GM23338 (cell line): ENCODE results near the gene CYP11A1. TPM values are rescaled to one million over a fixed set of nuclear protein-coding genes. Genes with fewer than 3 reads are reported as not detected.

Source experiments
- ATAC-seq: fragments of 200-7000 bp; cut with Tn5 transposase; 3 replicates; pipeline ENCODE4 v1.9.1; 2020
- DNase-seq: peaks from one replicate; pipeline ENCODE4 v3.0.0-alpha.2; 2015; ENCODE audit warnings: low spot score
- H2AFZ ChIP-seq: fragments of 200-600 bp; sonication (generic); 2 replicates; pipeline ENCODE4 v1.8.0; 2016; ENCODE audit warnings: antibody characterized with exemption, mild to moderate bottlenecking, moderate library complexity
- H3F3A ChIP-seq: fragments of 200-600 bp; sonication (generic); replicated peaks from 2 replicates; pipeline ENCODE4 v1.8.0; 2017; ENCODE audit warnings: antibody characterized with exemption, mixed run types, low read depth
- H3K27ac ChIP-seq: fragments of 200-600 bp; sonication (generic); 2 replicates; pipeline ENCODE4 v1.6.1; 2016; ENCODE audit warnings: low read depth
- H3K27me3 ChIP-seq: fragments of 200-600 bp; sonication (generic); 2 replicates; pipeline ENCODE4 v1.8.0; 2016; ENCODE audit warnings: mild to moderate bottlenecking, mixed run types, moderate library complexity; ENCODE audit not compliant: insufficient read depth
- H3K36me3 ChIP-seq: fragments of 200-600 bp; sonication (generic); 2 replicates; pipeline ENCODE4 v1.8.0; 2016; ENCODE audit warnings: mild to moderate bottlenecking; ENCODE audit not compliant: insufficient read depth
- H3K4me1 ChIP-seq: fragments of 200-600 bp; sonication (generic); 2 replicates; pipeline ENCODE4 v1.8.0; 2016; ENCODE audit warnings: mild to moderate bottlenecking, moderate library complexity; ENCODE audit not compliant: insufficient read depth
- H3K4me2 ChIP-seq: fragments of 200-600 bp; sonication (generic); 2 replicates; pipeline ENCODE4 v1.7.1; 2017; ENCODE audit warnings: mixed run types
- H3K4me3 ChIP-seq: fragments of 200-600 bp; sonication (generic); 2 replicates; pipeline ENCODE4 v1.6.1; 2016; ENCODE audit warnings: mixed run types
- H3K79me2 ChIP-seq: fragments of 200-600 bp; sonication (generic); replicated peaks from 2 replicates; pipeline ENCODE4 v1.8.0; 2017; ENCODE audit warnings: mild to moderate bottlenecking; ENCODE audit not compliant: insufficient read depth
- H3K9me2 ChIP-seq: fragments of 200-600 bp; sonication (generic); 2 replicates; pipeline ENCODE4 v1.8.0; 2017; ENCODE audit not compliant: insufficient read depth
- H4K20me1 ChIP-seq: fragments of 200-600 bp; sonication (generic); replicated peaks from 2 replicates; pipeline ENCODE4 v1.8.0; 2017; ENCODE audit warnings: mild to moderate bottlenecking; ENCODE audit not compliant: insufficient read depth
- H3K27ac Mint-ChIP-seq: 2 replicates; pipeline ENCODE4 v1.8.0; 2020; ENCODE audit warnings: inconsistent platforms, mild to moderate bottlenecking, moderate library complexity, mixed read lengths
- H3K27me3 Mint-ChIP-seq: 3 replicates; pipeline ENCODE4 v1.8.0; 2022; ENCODE audit warnings: low read depth, mild to moderate bottlenecking, moderate library complexity, mixed read lengths, inconsistent platforms; ENCODE audit not compliant: insufficient read depth, poor library complexity
- H3K36me3 Mint-ChIP-seq: 3 replicates; pipeline ENCODE4 v1.8.0; 2021; ENCODE audit warnings: low read depth, mild to moderate bottlenecking, inconsistent platforms, moderate library complexity, mixed read lengths
- H3K4me1 Mint-ChIP-seq: 3 replicates; pipeline ENCODE4 v1.8.0; 2020; ENCODE audit warnings: mild to moderate bottlenecking, inconsistent platforms, mixed read lengths
- H3K4me3 Mint-ChIP-seq: 3 replicates; pipeline ENCODE4 v1.8.0; 2021; ENCODE audit warnings: moderate library complexity, mild to moderate bottlenecking, inconsistent platforms, mixed read lengths
- H3K9me3 Mint-ChIP-seq: 3 replicates; pipeline ENCODE4 v1.8.0; 2020; ENCODE audit warnings: moderate library complexity, mild to moderate bottlenecking, inconsistent platforms, mixed read lengths
- CREB1 ChIP-seq: fragments of 250-450 bp; sonication (Bioruptor Pico); IDR thresholded peaks from 2 replicates; pipeline ENCODE4 v1.5.0; 2020; ENCODE audit warnings: low read depth, mild to moderate bottlenecking, moderate library complexity
- EZH2 ChIP-seq: fragments of 200-600 bp; sonication (generic); IDR thresholded peaks from one replicate; pipeline ENCODE4 v1.8.0; 2017; ENCODE audit warnings: antibody characterized with exemption, mild to moderate bottlenecking, low read depth; ENCODE audit not compliant: unreplicated experiment
- EZH2phosphoT487 ChIP-seq: fragments of 200-600 bp; sonication (generic); IDR thresholded peaks from one replicate; pipeline ENCODE4 v1.8.1; 2018; ENCODE audit warnings: antibody characterized with exemption; ENCODE audit not compliant: unreplicated experiment
- JUNB ChIP-seq: IDR thresholded peaks from one replicate; pipeline ENCODE4 v1.6.1; 2016; ENCODE audit warnings: antibody characterized with exemption; ENCODE audit not compliant: unreplicated experiment
- NANOG ChIP-seq: IDR thresholded peaks from 2 replicates; pipeline ENCODE4 v1.6.1; 2016; ENCODE audit warnings: antibody characterized with exemption, borderline replicate concordance
- POLR2AphosphoS5 ChIP-seq: IDR thresholded peaks from 2 replicates; pipeline ENCODE4 v1.6.1; 2016; ENCODE audit warnings: antibody characterized with exemption, low read depth
- REST ChIP-seq: IDR thresholded peaks from one replicate; pipeline ENCODE4 v1.6.1; 2018; ENCODE audit warnings: antibody characterized with exemption; ENCODE audit not compliant: unreplicated experiment
- STAT1 ChIP-seq: IDR thresholded peaks from one replicate; pipeline ENCODE4 v1.6.1; 2016; ENCODE audit warnings: antibody characterized with exemption; ENCODE audit not compliant: unreplicated experiment
- ZNF114 ChIP-seq: fragments of 250-450 bp; sonication (Bioruptor Pico); IDR thresholded peaks from 2 replicates; pipeline ENCODE4 v1.5.0; 2020; ENCODE audit warnings: mild to moderate bottlenecking, moderate library complexity
- ZNF331 ChIP-seq: fragments of 250-450 bp; sonication (Bioruptor Pico); IDR thresholded peaks from 2 replicates; pipeline ENCODE4 v1.5.0; 2020; ENCODE audit warnings: low read depth, mild to moderate bottlenecking, moderate library complexity
- polyA plus RNA-seq: library from polyadenylated mRNA; unstranded; fragments of >200 nt; fragmentation: Nextera tagmentation; extraction: Ambion mirVana; gene quantifications from 2 replicates; pipeline ENCODE4 v1.2.1, GENCODE V29; 2016
- total RNA-seq: library from RNA; depleted of rRNA; stranded (reverse); fragments of >200 nt; shearing (Covaris generic); gene quantifications from 2 replicates; pipeline ENCODE4 v1.2.3, GENCODE V29; 2014
- TF ChIP-seq, protein P1 (sequence below): fragments of 250-450 bp; sonication (Bioruptor Pico); IDR thresholded peaks from 2 replicates; pipeline ENCODE4 v1.5.0; 2020; ENCODE audit warnings: mild to moderate bottlenecking, moderate library complexity
- TF ChIP-seq, protein P2 (sequence below), 2 experiments: fragments of 200-600 bp in 1 of 2; sonication (generic) in 1 of 2; conservative IDR thresholded peaks; 2 replicates each; pipeline versions ENCODE4 v1.5.1 to v1.6.1; 2016 to 2017; ENCODE audit warnings: antibody characterized with exemption in 2 of 2, low read depth in 2 of 2, mild to moderate bottlenecking in 2 of 2, moderate library complexity in 1 of 2
- TF ChIP-seq, protein P3 (sequence below): IDR thresholded peaks from 2 replicates; pipeline ENCODE4 v1.6.1; 2016; ENCODE audit warnings: antibody characterized with exemption

Gene CYP11A1
- total and polyA plus RNA-seq, 2 experiments from 2014 or later, result 1.2 to 1.7 TPM

GRCh38 chr15:74384566-74384880 is 17.1 kb upstream of the CYP11A1 start:
- Mint-ChIP-seq H3K27me3 (peaks cover 9% of the 10 kb centered on the region), H3K4me3 (no peak overlapping the region), H3K36me3 (no peaks in the 10 kb centered on the region), H3K9me3 (no peaks in the 10 kb centered on the region), H3K4me1 (peaks cover 21% of the 10 kb centered on the region), H3K27ac (no peak overlapping the region)
- Histone ChIP-seq H3K4me3 (no peak overlapping the region), H3K9me2 (no peaks in the 10 kb centered on the region), H3K27me3 (no peaks in the 10 kb centered on the region), H4K20me1 (no peaks in the 10 kb centered on the region), H3K36me3 (no peaks in the 10 kb centered on the region), H3K79me2 (no peaks in the 10 kb centered on the region), H3K4me1 (no peaks in the 10 kb centered on the region; the same call in 1 of the 2 replicates), H3K4me2 (no peak overlapping the region), H3F3A (no peaks in the 10 kb centered on the region), H3K27ac (no peak overlapping the region), H2AFZ (no peak overlapping the region)
- TF ChIP-seq ZNF331 (CRISPR knock-in tag) (no peak), POLR2AphosphoS5 (no peak), EZH2phosphoT487 (no peak), EZH2 (no peak), REST (no peak), CREB1 (CRISPR knock-in tag) (no peak), ZNF114 (no peak), JUNB (no peak), NANOG (no peak), STAT1 (no peak)
- TF ChIP-seq, protein P1, sequence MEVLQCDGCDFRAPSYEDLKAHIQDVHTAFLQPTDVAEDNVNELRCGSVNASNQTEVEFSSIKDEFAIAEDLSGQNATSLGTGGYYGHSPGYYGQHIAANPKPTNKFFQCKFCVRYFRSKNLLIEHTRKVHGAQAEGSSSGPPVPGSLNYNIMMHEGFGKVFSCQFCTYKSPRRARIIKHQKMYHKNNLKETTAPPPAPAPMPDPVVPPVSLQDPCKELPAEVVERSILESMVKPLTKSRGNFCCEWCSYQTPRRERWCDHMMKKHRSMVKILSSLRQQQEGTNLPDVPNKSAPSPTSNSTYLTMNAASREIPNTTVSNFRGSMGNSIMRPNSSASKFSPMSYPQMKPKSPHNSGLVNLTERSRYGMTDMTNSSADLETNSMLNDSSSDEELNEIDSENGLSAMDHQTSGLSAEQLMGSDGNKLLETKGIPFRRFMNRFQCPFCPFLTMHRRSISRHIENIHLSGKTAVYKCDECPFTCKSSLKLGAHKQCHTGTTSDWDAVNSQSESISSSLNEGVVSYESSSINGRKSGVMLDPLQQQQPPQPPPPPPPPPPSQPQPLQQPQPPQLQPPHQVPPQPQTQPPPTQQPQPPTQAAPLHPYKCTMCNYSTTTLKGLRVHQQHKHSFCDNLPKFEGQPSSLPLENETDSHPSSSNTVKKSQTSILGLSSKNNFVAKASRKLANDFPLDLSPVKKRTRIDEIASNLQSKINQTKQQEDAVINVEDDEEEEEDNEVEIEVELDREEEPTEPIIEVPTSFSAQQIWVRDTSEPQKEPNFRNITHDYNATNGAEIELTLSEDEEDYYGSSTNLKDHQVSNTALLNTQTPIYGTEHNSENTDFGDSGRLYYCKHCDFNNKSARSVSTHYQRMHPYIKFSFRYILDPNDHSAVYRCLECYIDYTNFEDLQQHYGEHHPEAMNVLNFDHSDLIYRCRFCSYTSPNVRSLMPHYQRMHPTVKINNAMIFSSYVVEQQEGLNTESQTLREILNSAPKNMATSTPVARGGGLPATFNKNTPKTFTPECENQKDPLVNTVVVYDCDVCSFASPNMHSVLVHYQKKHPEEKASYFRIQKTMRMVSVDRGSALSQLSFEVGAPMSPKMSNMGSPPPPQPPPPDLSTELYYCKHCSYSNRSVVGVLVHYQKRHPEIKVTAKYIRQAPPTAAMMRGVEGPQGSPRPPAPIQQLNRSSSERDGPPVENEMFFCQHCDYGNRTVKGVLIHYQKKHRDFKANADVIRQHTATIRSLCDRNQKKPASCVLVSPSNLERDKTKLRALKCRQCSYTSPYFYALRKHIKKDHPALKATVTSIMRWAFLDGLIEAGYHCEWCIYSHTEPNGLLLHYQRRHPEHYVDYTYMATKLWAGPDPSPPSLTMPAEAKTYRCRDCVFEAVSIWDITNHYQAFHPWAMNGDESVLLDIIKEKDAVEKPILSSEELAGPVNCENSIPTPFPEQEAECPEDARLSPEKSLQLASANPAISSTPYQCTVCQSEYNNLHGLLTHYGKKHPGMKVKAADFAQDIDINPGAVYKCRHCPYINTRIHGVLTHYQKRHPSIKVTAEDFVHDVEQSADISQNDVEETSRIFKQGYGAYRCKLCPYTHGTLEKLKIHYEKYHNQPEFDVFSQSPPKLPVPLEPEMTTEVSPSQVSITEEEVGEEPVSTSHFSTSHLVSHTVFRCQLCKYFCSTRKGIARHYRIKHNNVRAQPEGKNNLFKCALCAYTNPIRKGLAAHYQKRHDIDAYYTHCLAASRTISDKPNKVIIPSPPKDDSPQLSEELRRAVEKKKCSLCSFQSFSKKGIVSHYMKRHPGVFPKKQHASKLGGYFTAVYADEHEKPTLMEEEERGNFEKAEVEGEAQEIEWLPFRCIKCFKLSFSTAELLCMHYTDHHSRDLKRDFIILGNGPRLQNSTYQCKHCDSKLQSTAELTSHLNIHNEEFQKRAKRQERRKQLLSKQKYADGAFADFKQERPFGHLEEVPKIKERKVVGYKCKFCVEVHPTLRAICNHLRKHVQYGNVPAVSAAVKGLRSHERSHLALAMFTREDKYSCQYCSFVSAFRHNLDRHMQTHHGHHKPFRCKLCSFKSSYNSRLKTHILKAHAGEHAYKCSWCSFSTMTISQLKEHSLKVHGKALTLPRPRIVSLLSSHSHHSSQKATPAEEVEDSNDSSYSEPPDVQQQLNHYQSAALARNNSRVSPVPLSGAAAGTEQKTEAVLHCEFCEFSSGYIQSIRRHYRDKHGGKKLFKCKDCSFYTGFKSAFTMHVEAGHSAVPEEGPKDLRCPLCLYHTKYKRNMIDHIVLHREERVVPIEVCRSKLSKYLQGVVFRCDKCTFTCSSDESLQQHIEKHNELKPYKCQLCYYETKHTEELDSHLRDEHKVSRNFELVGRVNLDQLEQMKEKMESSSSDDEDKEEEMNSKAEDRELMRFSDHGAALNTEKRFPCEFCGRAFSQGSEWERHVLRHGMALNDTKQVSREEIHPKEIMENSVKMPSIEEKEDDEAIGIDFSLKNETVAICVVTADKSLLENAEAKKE (CRISPR knock-in tag), result no peak
- TF ChIP-seq, protein P2, sequence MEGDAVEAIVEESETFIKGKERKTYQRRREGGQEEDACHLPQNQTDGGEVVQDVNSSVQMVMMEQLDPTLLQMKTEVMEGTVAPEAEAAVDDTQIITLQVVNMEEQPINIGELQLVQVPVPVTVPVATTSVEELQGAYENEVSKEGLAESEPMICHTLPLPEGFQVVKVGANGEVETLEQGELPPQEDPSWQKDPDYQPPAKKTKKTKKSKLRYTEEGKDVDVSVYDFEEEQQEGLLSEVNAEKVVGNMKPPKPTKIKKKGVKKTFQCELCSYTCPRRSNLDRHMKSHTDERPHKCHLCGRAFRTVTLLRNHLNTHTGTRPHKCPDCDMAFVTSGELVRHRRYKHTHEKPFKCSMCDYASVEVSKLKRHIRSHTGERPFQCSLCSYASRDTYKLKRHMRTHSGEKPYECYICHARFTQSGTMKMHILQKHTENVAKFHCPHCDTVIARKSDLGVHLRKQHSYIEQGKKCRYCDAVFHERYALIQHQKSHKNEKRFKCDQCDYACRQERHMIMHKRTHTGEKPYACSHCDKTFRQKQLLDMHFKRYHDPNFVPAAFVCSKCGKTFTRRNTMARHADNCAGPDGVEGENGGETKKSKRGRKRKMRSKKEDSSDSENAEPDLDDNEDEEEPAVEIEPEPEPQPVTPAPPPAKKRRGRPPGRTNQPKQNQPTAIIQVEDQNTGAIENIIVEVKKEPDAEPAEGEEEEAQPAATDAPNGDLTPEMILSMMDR (conservative IDR thresholded peaks at IDR 0.05; ENCODE audit: low read depth in 2 of 2), result no peak
- TF ChIP-seq, protein P3, sequence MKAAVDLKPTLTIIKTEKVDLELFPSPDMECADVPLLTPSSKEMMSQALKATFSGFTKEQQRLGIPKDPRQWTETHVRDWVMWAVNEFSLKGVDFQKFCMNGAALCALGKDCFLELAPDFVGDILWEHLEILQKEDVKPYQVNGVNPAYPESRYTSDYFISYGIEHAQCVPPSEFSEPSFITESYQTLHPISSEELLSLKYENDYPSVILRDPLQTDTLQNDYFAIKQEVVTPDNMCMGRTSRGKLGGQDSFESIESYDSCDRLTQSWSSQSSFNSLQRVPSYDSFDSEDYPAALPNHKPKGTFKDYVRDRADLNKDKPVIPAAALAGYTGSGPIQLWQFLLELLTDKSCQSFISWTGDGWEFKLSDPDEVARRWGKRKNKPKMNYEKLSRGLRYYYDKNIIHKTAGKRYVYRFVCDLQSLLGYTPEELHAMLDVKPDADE, result no peak
- ATAC-seq (no peak), DNase-seq (no peak)
